D721Med (cell line): ENCODE data around the gene FAM219B.

Experiments
- DNase-seq: peaks from one replicate; pipeline ENCODE4 v3.0.0; 2011; ENCODE audit warnings: low spot score; ENCODE audit not compliant: insufficient read length
- FAIRE-seq: peaks from 2 replicates; lab custom pipeline; 2011; peaks lifted over from hg19 to GRCh38; lab: Jason Lieb, UNC
- CTCF ChIP-seq: IDR thresholded peaks from 2 replicates; pipeline ENCODE4 v1.5.1; 2012; ENCODE audit warnings: mild to moderate bottlenecking, control low read depth; ENCODE audit not compliant: insufficient read depth; ENCODE audit errors: missing control alignments

FAM219B gene

GRCh38 chr15:74892931-74893330 lies 13.7 kb downstream of the FAM219B start:
- no peak for FAIRE-seq
- TF ChIP-seq CTCF, result no peak
- DNase-seq, result no peak

GRCh38 chr15:74892313-74892712 lies 14.3 kb downstream of the FAM219B start:
- TF ChIP-seq CTCF, result no peak
- FAIRE-seq, result no peak
- no peak for DNase-seq

GRCh38 chr15:74891469-74891868 lies 15.2 kb downstream of the FAM219B start:
- TF ChIP-seq CTCF, result no peak
- DNase-seq (no peak), FAIRE-seq (no peak)

- DNase-seq, result no peak
- TF ChIP-seq CTCF, result no peak
- FAIRE-seq, result no peak
Observed at GRCh38 chr15:74890665-74890960, 16.0 kb downstream of the FAM219B start.

- TF ChIP-seq CTCF, result no peak
- FAIRE-seq (no peak), DNase-seq (peak; percentile 98)
Observed at GRCh38 chr15:74889883-74890664, 16.6 kb downstream of the FAM219B start, which contains the start of gene MPI. Gene MPI (plus strand): TSS chr15:74890042. CDS start chr15:74890074, 32 bp downstream.

GRCh38 chr15:74889390-74889882 lies 17.2 kb downstream of the FAM219B start:
- FAIRE-seq, result no peak
- no peak for DNase-seq

More at GRCh38 chr15:74889390-74889882, 17.2 kb downstream of the FAM219B start:
- TF ChIP-seq CTCF, result no peak
